ENCODE data around the gene FAM120B.

Gene FAM120B

GRCh38 chr6:170284866-170285469 is 21.6 kb upstream of the FAM120B start:
- H3K4me3 Mint-ChIP-seq = no peak overlapping the region
- H3K27me3 Mint-ChIP-seq = peaks cover 42% of the 10 kb centered on the region
- H3K36me3 Mint-ChIP-seq (ENCODE audit: insufficient read depth) = peaks cover 13% of the 10 kb centered on the region
- no peak overlapping the region for H3K27ac Mint-ChIP-seq (ENCODE audit: low read depth)
- no peak for DNase-seq (ENCODE audit: low spot score in 2 of 2)
- peaks cover 13% of the 10 kb centered on the region for H3K4me1 Mint-ChIP-seq
- ATAC-seq (replicated peaks; ENCODE audit: extremely low read depth, poor library complexity, severe bottlenecking) = no peak
- no peaks in the 10 kb centered on the region for H3K9me3 Mint-ChIP-seq

- peaks cover 15% of the 10 kb centered on the region for H3K4me1 Mint-ChIP-seq
- no peak overlapping the region for H3K4me3 Mint-ChIP-seq
- ATAC-seq (replicated peaks; ENCODE audit: extremely low read depth, poor library complexity, severe bottlenecking) (no peak), DNase-seq (ENCODE audit: low spot score in 2 of 2) (no peak)
- H3K27me3 Mint-ChIP-seq = peaks cover 42% of the 10 kb centered on the region
- H3K36me3 Mint-ChIP-seq (ENCODE audit: insufficient read depth) = peaks cover 13% of the 10 kb centered on the region
- H3K9me3 Mint-ChIP-seq = no peaks in the 10 kb centered on the region
- no peak overlapping the region for H3K27ac Mint-ChIP-seq (ENCODE audit: low read depth)
These were observed 21.1 kb upstream of the FAM120B start for GRCh38 chr6:170285482-170285881.

GRCh38 chr6:170286246-170286933 is 20.2 kb upstream of the FAM120B start:
- no peak overlapping the region for H3K4me3 Mint-ChIP-seq
- H3K27me3 Mint-ChIP-seq = peaks cover 43% of the 10 kb centered on the region
- DNase-seq (ENCODE audit: low spot score in 2 of 2) (no peak), ATAC-seq (replicated peaks; ENCODE audit: extremely low read depth, poor library complexity, severe bottlenecking) (no peak)
- H3K9me3 Mint-ChIP-seq = no peaks in the 10 kb centered on the region
- H3K36me3 Mint-ChIP-seq (ENCODE audit: insufficient read depth) = peaks cover 9% of the 10 kb centered on the region
- H3K4me1 Mint-ChIP-seq = peaks cover 17% of the 10 kb centered on the region
- H3K27ac Mint-ChIP-seq (ENCODE audit: low read depth) = no peak overlapping the region

GRCh38 chr6:170286934-170287265 is 19.7 kb upstream of the FAM120B start:
- peaks cover 48% of the 10 kb centered on the region for H3K27me3 Mint-ChIP-seq
- no peak overlapping the region for H3K4me3 Mint-ChIP-seq
- no peak overlapping the region for H3K27ac Mint-ChIP-seq (ENCODE audit: low read depth)
- no peaks in the 10 kb centered on the region for H3K9me3 Mint-ChIP-seq
- ATAC-seq (replicated peaks; ENCODE audit: extremely low read depth, poor library complexity, severe bottlenecking) (no peak), DNase-seq (ENCODE audit: low spot score in 2 of 2) (no peak)
- H3K36me3 Mint-ChIP-seq (ENCODE audit: insufficient read depth) = peaks cover 8% of the 10 kb centered on the region
- peaks cover 21% of the 10 kb centered on the region for H3K4me1 Mint-ChIP-seq

- peaks cover 53% of the 10 kb centered on the region for H3K27me3 Mint-ChIP-seq
- no peak overlapping the region for H3K27ac Mint-ChIP-seq (ENCODE audit: low read depth)
- H3K4me1 Mint-ChIP-seq = peaks cover 26% of the 10 kb centered on the region
- H3K36me3 Mint-ChIP-seq (ENCODE audit: insufficient read depth) = peaks cover 8% of the 10 kb centered on the region
- no peak overlapping the region for H3K4me3 Mint-ChIP-seq
- DNase-seq (ENCODE audit: low spot score in 2 of 2) (no peak), ATAC-seq (replicated peaks; ENCODE audit: extremely low read depth, poor library complexity, severe bottlenecking) (no peak)
- H3K9me3 Mint-ChIP-seq = no peaks in the 10 kb centered on the region
These were observed 19.1 kb upstream of the FAM120B start for GRCh38 chr6:170287371-170287876.

- Mint-ChIP-seq H3K36me3 (ENCODE audit: insufficient read depth) (peaks cover 8% of the 10 kb centered on the region), H3K4me3 (peak overlapping the region; percentile 81), H3K27me3 (peaks cover 60% of the 10 kb centered on the region), H3K9me3 (no peaks in the 10 kb centered on the region), H3K4me1 (peaks cover 33% of the 10 kb centered on the region), H3K27ac (ENCODE audit: low read depth) (no peak overlapping the region)
- DNase-seq (ENCODE audit: low spot score in 2 of 2) = no peak
- ATAC-seq (replicated peaks; ENCODE audit: extremely low read depth, poor library complexity, severe bottlenecking) = no peak
These were observed 18.4 kb upstream of the FAM120B start for GRCh38 chr6:170288091-170288631.

- peaks cover 40% of the 10 kb centered on the region for H3K4me1 Mint-ChIP-seq
- H3K27ac Mint-ChIP-seq (ENCODE audit: low read depth) = peak overlapping the region; percentile 52
- peak overlapping the region; percentile 81 for H3K4me3 Mint-ChIP-seq
- no peaks in the 10 kb centered on the region for H3K9me3 Mint-ChIP-seq
- no peak for ATAC-seq (replicated peaks; ENCODE audit: extremely low read depth, poor library complexity, severe bottlenecking)
- H3K27me3 Mint-ChIP-seq = peaks cover 67% of the 10 kb centered on the region
- peaks cover 8% of the 10 kb centered on the region for H3K36me3 Mint-ChIP-seq (ENCODE audit: insufficient read depth)
- no peak for DNase-seq (ENCODE audit: low spot score in 2 of 2)
These were observed 17.7 kb upstream of the FAM120B start for GRCh38 chr6:170288852-170289179.

- no peak for DNase-seq (ENCODE audit: low spot score in 2 of 2)
- Mint-ChIP-seq H3K36me3 (ENCODE audit: insufficient read depth) (peaks cover 9% of the 10 kb centered on the region), H3K4me3 (peak overlapping the region; percentile 81), H3K27me3 (peaks cover 72% of the 10 kb centered on the region), H3K9me3 (no peaks in the 10 kb centered on the region), H3K27ac (ENCODE audit: low read depth) (peak overlapping the region; percentile 52), H3K4me1 (peaks cover 45% of the 10 kb centered on the region)
- ATAC-seq (replicated peaks; ENCODE audit: extremely low read depth, poor library complexity, severe bottlenecking) = no peak
These were observed 17.2 kb upstream of the FAM120B start for GRCh38 chr6:170289180-170289931.

- H3K4me3 Mint-ChIP-seq = peak overlapping the region; percentile 81
- peaks cover 74% of the 10 kb centered on the region for H3K27me3 Mint-ChIP-seq
- peaks cover 9% of the 10 kb centered on the region for H3K36me3 Mint-ChIP-seq (ENCODE audit: insufficient read depth)
- H3K27ac Mint-ChIP-seq (ENCODE audit: low read depth) = peak overlapping the region; percentile 87
- peaks cover 48% of the 10 kb centered on the region for H3K4me1 Mint-ChIP-seq
- DNase-seq (ENCODE audit: low spot score in 2 of 2) (no peak), ATAC-seq (replicated peaks; ENCODE audit: extremely low read depth, poor library complexity, severe bottlenecking) (no peak)
- no peaks in the 10 kb centered on the region for H3K9me3 Mint-ChIP-seq
These were observed 16.6 kb upstream of the FAM120B start for GRCh38 chr6:170289951-170290295.

- Mint-ChIP-seq H3K4me3 (peak within 1 kb of the TSS; percentile 81), H3K36me3 (ENCODE audit: insufficient read depth) (peaks cover 9% of the 10 kb centered on the region), H3K9me3 (no peaks in the 10 kb centered on the region), H3K4me1 (peaks cover 52% of the 10 kb centered on the region), H3K27me3 (peaks cover 69% of the 10 kb centered on the region), H3K27ac (ENCODE audit: low read depth) (peak within 1 kb of the TSS; percentile 87)
- ATAC-seq (replicated peaks; ENCODE audit: extremely low read depth, poor library complexity, severe bottlenecking) (peak; percentile 24), DNase-seq (ENCODE audit: low spot score in 2 of 2) (no peak)
These were observed 16.0 kb upstream of the FAM120B start, which contains the start of gene DLL1 for GRCh38 chr6:170290296-170291128. DLL1 (minus strand) TSS chr6:170291078; CDS start chr6:170290139, 939 bp downstream.

- peaks cover 59% of the 10 kb centered on the region for H3K27me3 Mint-ChIP-seq
- no peak overlapping the region for H3K27ac Mint-ChIP-seq (ENCODE audit: low read depth)
- H3K4me1 Mint-ChIP-seq = peaks cover 52% of the 10 kb centered on the region
- H3K4me3 Mint-ChIP-seq = peak overlapping the region; percentile 81
- peaks cover 9% of the 10 kb centered on the region for H3K36me3 Mint-ChIP-seq (ENCODE audit: insufficient read depth)
- no peaks in the 10 kb centered on the region for H3K9me3 Mint-ChIP-seq
- ATAC-seq (replicated peaks; ENCODE audit: extremely low read depth, poor library complexity, severe bottlenecking) (peak; percentile 62), DNase-seq (ENCODE audit: low spot score in 2 of 2) (no peak)
These were observed 15.1 kb upstream of the FAM120B start for GRCh38 chr6:170291271-170292110.
